OCI-LY7 (cell line): ENCODE results near the gene PTPRN. TPM values are rescaled to one million over a fixed set of nuclear protein-coding genes. Genes with fewer than 3 reads are reported as not detected.
"Not testable (repeated sequence)": the region's sequence is repeated elsewhere in the genome, so short reads cannot be mapped to it uniquely, and the experiment has no call there.

Experiments used
- BruUV-seq: library from RNA; stranded (reverse); fragments of 400-500 nt; replicated peaks from 2 replicates; lab custom pipeline; 2021; lab: Mats Ljungman, UMichigan
- CTCF ChIA-PET: fragments of 300-600 bp; sonication (Branson Sonifier 250); formaldehyde crosslinking; loops from one replicate; lab custom pipeline; 2022; ENCODE audit warnings: antibody characterized with exemption; ENCODE audit not compliant: unreplicated experiment; lab: Charles Lee
- POLR2A ChIA-PET: fragments of 300-600 bp; sonication (Branson Sonifier 250); formaldehyde crosslinking; loops from one replicate; lab custom pipeline; 2022; ENCODE audit warnings: antibody characterized with exemption; lab: Charles Lee
- DNase-seq: peaks from one replicate; pipeline ENCODE4 v3.0.0-alpha.2; 2015; ENCODE audit warnings: low spot score
- H2AFZ ChIP-seq: fragments of 200-600 bp; sonication (generic), shearing (Covaris generic); 2 replicates; pipeline ENCODE4 v1.6.1; 2014; ENCODE audit warnings: mild to moderate bottlenecking, antibody characterized with exemption, low read length, moderate library complexity
- H3K27ac ChIP-seq: fragments of 200-600 bp; sonication (generic); 2 replicates; pipeline ENCODE4 v1.5.1; 2014; ENCODE audit warnings: mixed run types, low read depth, mild to moderate bottlenecking, moderate library complexity, low read length, inconsistent platforms; ENCODE audit not compliant: poor library complexity, severe bottlenecking
- H3K36me3 ChIP-seq: fragments of 200-600 bp; sonication (generic); 2 replicates; pipeline ENCODE4 v1.6.1; 2014; ENCODE audit warnings: mild to moderate bottlenecking, antibody characterized with exemption, low read length, moderate library complexity, mixed read lengths; ENCODE audit not compliant: insufficient read depth
- H3K4me1 ChIP-seq: fragments of 200-600 bp; sonication (generic); 2 replicates; pipeline ENCODE4 v1.5.1; 2014; ENCODE audit warnings: mild to moderate bottlenecking, low read length; ENCODE audit not compliant: insufficient read depth, poor library complexity, severe bottlenecking
- H3K4me2 ChIP-seq: fragments of 200-600 bp; sonication (generic); 2 replicates; pipeline ENCODE4 v1.6.1; 2014; ENCODE audit warnings: mild to moderate bottlenecking, low read length
- H3K4me3 ChIP-seq: fragments of 200-600 bp; sonication (generic); 2 replicates; pipeline ENCODE4 v1.5.1; 2014; ENCODE audit warnings: mild to moderate bottlenecking, low read depth, low read length; ENCODE audit not compliant: poor library complexity, severe bottlenecking
- H3K79me2 ChIP-seq: fragments of 200-600 bp; sonication (generic); 2 replicates; pipeline ENCODE4 v1.6.1; 2016; ENCODE audit warnings: low read depth, mild to moderate bottlenecking, low read length, moderate library complexity, mixed read lengths; ENCODE audit not compliant: insufficient read depth
- H3K9me2 ChIP-seq: fragments of 200-600 bp; sonication (generic); 2 replicates; pipeline ENCODE4 v1.6.1; 2016; ENCODE audit warnings: mild to moderate bottlenecking, low read length, mixed read lengths; ENCODE audit not compliant: insufficient read depth
- H3K9me3 ChIP-seq: fragments of 200-600 bp; sonication (generic); 2 replicates; pipeline ENCODE4 v1.6.1; 2014; ENCODE audit warnings: mild to moderate bottlenecking, mixed run types, low read length, mixed read lengths
- H4K20me1 ChIP-seq: fragments of 200-600 bp; sonication (generic); 2 replicates; pipeline ENCODE4 v1.6.1; 2014; ENCODE audit warnings: mild to moderate bottlenecking, antibody characterized with exemption, low read length, moderate library complexity, mixed read lengths; ENCODE audit not compliant: insufficient read depth
- EZH2phosphoT487 ChIP-seq: fragments of 200-600 bp; sonication (generic); IDR thresholded peaks from 2 replicates; pipeline ENCODE4 v1.6.1; 2018; ENCODE audit warnings: low read depth, borderline replicate concordance, mild to moderate bottlenecking, mixed run types, antibody characterized with exemption, low read length, moderate library complexity, mixed read lengths
- intact Hi-C: fragments of 100-400 bp; cut with micrococcal nuclease; formaldehyde crosslinking; loops from one replicate; pipeline ENCODE4 v1.10.0; 2022; ENCODE audit not compliant: unreplicated experiment
- total RNA-seq, 2 experiments: library from RNA; depleted of rRNA in 1 of 2; stranded (reverse); fragments of >200 nt in 1 of 2; shearing (Covaris generic) in 1 of 2; gene quantifications; 2 replicates each; pipeline ENCODE4 v1.2.3, GENCODE V29; 2014 to 2022
- TF ChIP-seq, protein P1 (sequence below): fragments of 200-600 bp; sonication (generic); conservative IDR thresholded peaks from 2 replicates; pipeline ENCODE4 v1.5.1; 2014; ENCODE audit warnings: mild to moderate bottlenecking, antibody characterized with exemption, low read length, moderate library complexity, mixed read lengths

PTPRN gene
- total RNA-seq, 2 experiments from 2014 or later: not detected

DNA sequence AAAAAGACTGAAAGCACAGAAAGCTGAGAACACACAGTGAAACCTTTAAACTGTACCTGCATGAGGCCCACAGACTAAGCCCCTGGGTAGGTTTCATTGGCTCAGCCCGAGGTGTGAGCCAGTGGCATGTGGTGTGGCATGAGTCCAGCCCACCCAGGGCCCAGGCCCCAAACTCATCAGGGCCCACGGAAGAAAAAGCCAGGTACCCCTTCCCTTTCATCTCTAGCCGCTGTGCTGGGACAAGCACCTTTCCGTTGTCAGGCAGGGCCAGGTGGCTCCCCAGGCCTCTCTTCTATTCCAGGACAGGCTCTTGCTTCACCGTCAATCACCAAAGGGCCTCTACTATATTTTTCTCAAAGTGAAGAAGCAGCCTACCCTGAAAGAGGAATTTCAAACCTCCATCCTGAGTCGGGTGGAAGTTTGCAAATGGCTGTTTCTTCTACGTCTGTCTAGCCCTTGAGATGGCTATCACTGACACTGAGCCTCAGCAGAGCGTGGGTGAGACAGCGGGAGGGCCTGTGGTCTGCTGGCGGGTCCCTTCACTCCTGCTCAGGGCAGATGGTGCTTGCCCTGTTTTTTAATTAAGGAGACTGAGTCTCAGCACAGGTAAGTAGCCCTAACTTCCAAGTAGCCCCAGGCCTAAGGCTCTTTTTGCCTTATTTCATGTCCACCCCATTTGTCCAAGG is 21.5 kb downstream of the PTPRN start:
- ChIA-PET CTCF (no interaction called here), POLR2A (interaction anchor here (1.2 kb wide), 1 partner anchor 100 kb away, joined by 4 read pairs; the partner anchor contains the start of gene DNPEP)
- H3K36me3 ChIP-seq: peaks cover 29% of the 10 kb centered on the region
- no peaks in the 10 kb centered on the region for H3K79me2 ChIP-seq
- no peak overlapping the region for H3K4me2 ChIP-seq
- intact Hi-C loops: no loop called here
- no peak for DNase-seq
- H3K9me2 ChIP-seq: no peaks in the 10 kb centered on the region
- H3K9me3 ChIP-seq: no peaks in the 10 kb centered on the region
- H4K20me1 ChIP-seq: no peaks in the 10 kb centered on the region
- H3K4me1 ChIP-seq: no peaks in the 10 kb centered on the region
- H2AFZ ChIP-seq: no peak overlapping the region
- no peak for TF ChIP-seq EZH2phosphoT487
- TF ChIP-seq, protein P1, sequence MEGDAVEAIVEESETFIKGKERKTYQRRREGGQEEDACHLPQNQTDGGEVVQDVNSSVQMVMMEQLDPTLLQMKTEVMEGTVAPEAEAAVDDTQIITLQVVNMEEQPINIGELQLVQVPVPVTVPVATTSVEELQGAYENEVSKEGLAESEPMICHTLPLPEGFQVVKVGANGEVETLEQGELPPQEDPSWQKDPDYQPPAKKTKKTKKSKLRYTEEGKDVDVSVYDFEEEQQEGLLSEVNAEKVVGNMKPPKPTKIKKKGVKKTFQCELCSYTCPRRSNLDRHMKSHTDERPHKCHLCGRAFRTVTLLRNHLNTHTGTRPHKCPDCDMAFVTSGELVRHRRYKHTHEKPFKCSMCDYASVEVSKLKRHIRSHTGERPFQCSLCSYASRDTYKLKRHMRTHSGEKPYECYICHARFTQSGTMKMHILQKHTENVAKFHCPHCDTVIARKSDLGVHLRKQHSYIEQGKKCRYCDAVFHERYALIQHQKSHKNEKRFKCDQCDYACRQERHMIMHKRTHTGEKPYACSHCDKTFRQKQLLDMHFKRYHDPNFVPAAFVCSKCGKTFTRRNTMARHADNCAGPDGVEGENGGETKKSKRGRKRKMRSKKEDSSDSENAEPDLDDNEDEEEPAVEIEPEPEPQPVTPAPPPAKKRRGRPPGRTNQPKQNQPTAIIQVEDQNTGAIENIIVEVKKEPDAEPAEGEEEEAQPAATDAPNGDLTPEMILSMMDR: no peak
- H3K27ac ChIP-seq: no peak overlapping the region
- no TSS peak for BruUV-seq
- no peak overlapping the region for H3K4me3 ChIP-seq

DNA sequence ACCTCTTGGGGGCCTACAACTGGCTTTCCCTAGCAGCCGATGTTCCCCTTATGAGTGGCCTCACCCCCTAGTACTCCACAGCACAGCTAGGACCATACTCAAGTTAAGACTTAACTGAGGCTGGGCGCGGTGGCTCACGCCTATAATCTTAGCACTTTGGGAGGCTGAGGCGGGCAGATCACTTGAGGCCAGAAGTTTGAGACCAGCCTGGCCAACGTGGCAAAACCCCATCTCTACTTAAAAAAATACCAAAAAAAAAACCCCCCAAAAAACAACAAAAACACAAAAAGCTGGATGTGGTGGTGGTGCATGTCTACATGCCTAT is 22.1 kb downstream of the PTPRN start:
- H3K4me1 ChIP-seq, H4K20me1 ChIP-seq, H3K9me3 ChIP-seq, H2AFZ ChIP-seq, POLR2A ChIA-PET, DNase-seq, BruUV-seq, CTCF ChIA-PET, intact Hi-C loops, H3K79me2 ChIP-seq, H3K9me2 ChIP-seq, H3K4me3 ChIP-seq, H3K27ac ChIP-seq, H3K4me2 ChIP-seq: not testable (repeated sequence)
- peaks cover 36% of the 10 kb centered on the region for H3K36me3 ChIP-seq

DNA sequence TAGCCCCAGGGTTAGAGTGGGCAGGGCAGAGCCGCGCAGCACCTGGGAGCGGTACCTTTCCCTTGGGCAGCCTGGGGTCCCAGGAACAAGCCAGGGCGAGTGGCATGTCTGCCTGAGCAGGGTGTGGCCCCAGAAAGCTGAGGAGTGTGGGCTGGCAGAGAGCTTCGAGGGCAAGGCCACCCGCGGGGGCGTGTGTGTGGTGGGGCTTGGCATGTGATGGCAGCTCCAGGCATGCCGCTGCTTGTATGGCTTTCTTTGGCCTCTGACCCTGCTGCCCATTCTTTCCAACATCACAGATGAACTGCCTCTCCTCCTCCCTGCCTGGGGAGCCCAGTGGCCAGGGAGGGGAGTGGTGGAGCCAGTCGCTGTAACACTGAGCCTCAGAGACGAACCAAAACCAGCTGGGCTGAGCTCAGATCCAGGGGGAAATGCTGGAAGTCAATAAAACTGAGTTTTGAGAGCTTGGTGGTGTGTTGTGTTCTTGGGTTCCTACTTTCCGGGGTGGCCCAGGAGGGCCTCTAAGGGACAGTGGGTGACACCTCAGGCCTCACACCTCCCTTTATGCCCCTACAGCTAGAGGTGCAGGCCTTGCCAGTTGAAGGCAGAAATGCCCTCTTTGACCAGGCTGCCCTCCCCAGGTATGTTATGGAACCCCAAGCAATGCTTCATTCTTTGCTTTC is 22.6 kb downstream of the PTPRN start:
- Histone ChIP-seq H3K9me2 (no peaks in the 10 kb centered on the region), H2AFZ (no peak overlapping the region), H3K27ac (no peak overlapping the region), H3K9me3 (no peaks in the 10 kb centered on the region), H3K4me3 (no peak overlapping the region), H3K79me2 (no peaks in the 10 kb centered on the region), H3K4me2 (no peak overlapping the region), H3K36me3 (peaks cover 41% of the 10 kb centered on the region), H3K4me1 (no peaks in the 10 kb centered on the region), H4K20me1 (no peaks in the 10 kb centered on the region)
- ChIA-PET POLR2A (no interaction called here), CTCF (no interaction called here)
- intact Hi-C loops: no loop called here
- TSS peak; percentile 91 for BruUV-seq
- TF ChIP-seq, protein P1: 0 out of 2 replicates have a peak, but pooled peaks have one; percentile 29
- TF ChIP-seq EZH2phosphoT487: no peak
- DNase-seq: peak; percentile 19
